GM23248 (cell line): ENCODE data around the gene NOL7. TPM values are rescaled to one million over a fixed set of nuclear protein-coding genes. Genes with fewer than 3 reads are reported as not detected.

Experiments used
- DNase-seq: peaks from one replicate; pipeline ENCODE4 v3.0.0-alpha.2; 2015
- H2AFZ ChIP-seq: fragments of 200-600 bp; sonication (generic); 2 replicates; pipeline ENCODE4 v1.6.1; 2016; ENCODE audit warnings: antibody characterized with exemption
- H3F3A ChIP-seq: fragments of 200-600 bp; sonication (generic); 2 replicates; pipeline ENCODE4 v1.6.1; 2016; ENCODE audit warnings: mild to moderate bottlenecking, antibody characterized with exemption, mixed run types; ENCODE audit not compliant: insufficient read depth
- H3K27ac ChIP-seq: fragments of 200-600 bp; sonication (generic); 2 replicates; pipeline ENCODE4 v1.5.1; 2016; ENCODE audit warnings: mild to moderate bottlenecking
- H3K27me3 ChIP-seq: fragments of 200-600 bp; sonication (generic); replicated peaks from 2 replicates; pipeline ENCODE4 v1.6.1; 2016; ENCODE audit warnings: mild to moderate bottlenecking; ENCODE audit not compliant: insufficient read depth
- H3K36me3 ChIP-seq: fragments of 200-600 bp; sonication (generic); 2 replicates; pipeline ENCODE4 v1.6.1; 2016; ENCODE audit warnings: low read depth, mild to moderate bottlenecking
- H3K4me1 ChIP-seq: fragments of 200-600 bp; sonication (generic); 2 replicates; pipeline ENCODE4 v1.6.1; 2016; ENCODE audit warnings: mild to moderate bottlenecking; ENCODE audit not compliant: insufficient read depth
- H3K4me2 ChIP-seq: fragments of 200-600 bp; sonication (generic); one replicate; pipeline ENCODE4 v1.6.1; 2016; ENCODE audit warnings: mild to moderate bottlenecking; ENCODE audit not compliant: unreplicated experiment
- H3K4me3 ChIP-seq: fragments of 200-600 bp; sonication (generic); 2 replicates; pipeline ENCODE4 v1.5.1; 2016; ENCODE audit warnings: mild to moderate bottlenecking
- H3K79me2 ChIP-seq: fragments of 200-600 bp; sonication (generic); 2 replicates; pipeline ENCODE4 v1.6.1; 2016; ENCODE audit warnings: mild to moderate bottlenecking; ENCODE audit not compliant: insufficient read depth
- H3K9ac ChIP-seq: fragments of 200-600 bp; sonication (generic); 2 replicates; pipeline ENCODE4 v1.6.1; 2016; ENCODE audit warnings: mild to moderate bottlenecking
- H3K9me2 ChIP-seq: fragments of 200-600 bp; sonication (generic); 2 replicates; pipeline ENCODE4 v1.6.1; 2016; ENCODE audit warnings: mixed run types, mild to moderate bottlenecking, moderate library complexity; ENCODE audit not compliant: insufficient read depth
- H3K9me3 ChIP-seq: fragments of 200-600 bp; sonication (generic); one replicate; pipeline ENCODE4 v1.6.1; 2017; ENCODE audit warnings: low read depth
- H4K20me1 ChIP-seq: fragments of 200-600 bp; sonication (generic); 2 replicates; pipeline ENCODE4 v1.6.0; 2016; ENCODE audit not compliant: insufficient read depth
- EZH2 ChIP-seq: fragments of 200-600 bp; sonication (generic); IDR thresholded peaks from 2 replicates; pipeline ENCODE4 v1.6.1; 2018; ENCODE audit warnings: antibody characterized with exemption, mild to moderate bottlenecking; ENCODE audit not compliant: insufficient read depth, poor library complexity, severe bottlenecking
- EZH2phosphoT487 ChIP-seq: fragments of 200-600 bp; sonication (generic); IDR thresholded peaks from 2 replicates; pipeline ENCODE4 v1.6.1; 2018; ENCODE audit warnings: antibody characterized with exemption, moderate library complexity, mild to moderate bottlenecking, low read depth; ENCODE audit not compliant: insufficient read depth
- WGBS, 2 experiments: methylation state at CpG; one replicate each; pipeline ENCODE4 v1.1.6; 2015 to 2017; ENCODE audit warnings: low lambda C conversion rate in 2 of 2, low coverage in 1 of 2; ENCODE audit errors: missing lambda C conversion rate in 2 of 2; 5-methylcytosine and 5-hydroxymethylcytosine counted together
- in situ Hi-C: fragments of 300-500 bp; cut with MboI; formaldehyde crosslinking; loops from 2 replicates; pipeline ENCODE4 v1.15.0; 2020
- polyA plus RNA-seq: library from polyadenylated mRNA; unstranded; fragments of >200 nt; fragmentation: Nextera tagmentation; extraction: Ambion mirVana; gene quantifications from 2 replicates; pipeline ENCODE4 v1.2.1, GENCODE V29; 2016
- total RNA-seq: library from RNA; depleted of rRNA; stranded (reverse); fragments of >200 nt; shearing (Covaris generic); gene quantifications from 2 replicates; pipeline ENCODE4 v1.2.3, GENCODE V29; 2014; rRNA removed

The NOL7 gene
- total and polyA plus RNA-seq, 2 experiments from 2014 or later: 53.1 to 124 TPM

- H3K4me3 ChIP-seq: no peak overlapping the region
- H3K36me3 ChIP-seq: no peaks in the 10 kb centered on the region
- no peak overlapping the region for H3K9ac ChIP-seq
- H3K27me3 ChIP-seq: no peaks in the 10 kb centered on the region
- H2AFZ ChIP-seq: no peak overlapping the region
- peaks cover 41% of the 10 kb centered on the region for H3K4me1 ChIP-seq
- peaks cover 15% of the 10 kb centered on the region; the same call in 1 of the 2 replicates for H4K20me1 ChIP-seq
- TF ChIP-seq EZH2 (no peak), EZH2phosphoT487 (no peak)
- peak overlapping the region; percentile 26 for H3K4me2 ChIP-seq
- peaks cover 100% of the 10 kb centered on the region for H3K79me2 ChIP-seq
- no peaks in the 10 kb centered on the region; the same call in none of the 2 replicates for H3K9me2 ChIP-seq
- peak; percentile 12 for DNase-seq
- H3F3A ChIP-seq: peaks cover 11% of the 10 kb centered on the region; the same call in 1 of the 2 replicates
- no peaks in the 10 kb centered on the region for H3K9me3 ChIP-seq
- in situ Hi-C loops: no loop called here
- no peak overlapping the region for H3K27ac ChIP-seq
- WGBS, 2 experiments: 71 to 75% methylated on average over 2 of the region's 2 CpGs
Observed at GRCh38 chr6:13667655-13668054, 52.5 kb downstream of the NOL7 start.

GRCh38 chr6:13668291-13668928 lies 53.3 kb downstream of the NOL7 start:
- Histone ChIP-seq H3K9me3 (no peaks in the 10 kb centered on the region), H3K36me3 (no peaks in the 10 kb centered on the region), H3K9me2 (no peaks in the 10 kb centered on the region; the same call in none of the 2 replicates), H2AFZ (no peak overlapping the region), H3K79me2 (peaks cover 100% of the 10 kb centered on the region), H3K27ac (no peak overlapping the region), H3F3A (peaks cover 11% of the 10 kb centered on the region; the same call in 1 of the 2 replicates), H3K4me1 (peaks cover 41% of the 10 kb centered on the region), H3K4me3 (no peak overlapping the region), H4K20me1 (peaks cover 12% of the 10 kb centered on the region; the same call in 1 of the 2 replicates), H3K9ac (no peak overlapping the region), H3K4me2 (no peak overlapping the region), H3K27me3 (no peaks in the 10 kb centered on the region)
- no peak for TF ChIP-seq EZH2phosphoT487
- in situ Hi-C loops: no loop called here
- WGBS, 2 experiments: 16 to 17% methylated on average over 2 of the region's 2 CpGs
- DNase-seq: peak; percentile 26

- Histone ChIP-seq H3K79me2 (peaks cover 100% of the 10 kb centered on the region), H3K4me1 (peaks cover 32% of the 10 kb centered on the region), H3K4me2 (no peak overlapping the region), H3K27ac (no peak overlapping the region), H2AFZ (no peak overlapping the region), H4K20me1 (peaks cover 12% of the 10 kb centered on the region; the same call in 1 of the 2 replicates), H3K9me2 (no peaks in the 10 kb centered on the region; the same call in 1 of the 2 replicates), H3F3A (peaks cover 3% of the 10 kb centered on the region; the same call in 1 of the 2 replicates), H3K9me3 (no peaks in the 10 kb centered on the region), H3K4me3 (no peak overlapping the region), H3K36me3 (no peaks in the 10 kb centered on the region), H3K9ac (no peak overlapping the region), H3K27me3 (no peaks in the 10 kb centered on the region)
- WGBS, 2 experiments: 98% methylated on average over 5 of the region's 5 CpGs
- no peak for DNase-seq
- no peak for TF ChIP-seq EZH2
- TF ChIP-seq EZH2phosphoT487: no peak
- in situ Hi-C loops: no loop called here
Observed at GRCh38 chr6:13669476-13669875, 54.3 kb downstream of the NOL7 start.

Other genes with a start within 250 kb of the NOL7 start
- 0.97 and 1.6 TPM in 2 replicates for gene GFOD1, start 127.7 kb upstream of the NOL7 start, total RNA-seq
- 0.74 and 0.84 TPM in 2 replicates for gene GFOD1, start 127.7 kb upstream of the NOL7 start, polyA plus RNA-seq
- gene SIRT5, start 40.7 kb upstream of the NOL7 start, total RNA-seq: 4.8 and 5.3 TPM in 2 replicates
- gene SIRT5, start 40.7 kb upstream of the NOL7 start, polyA plus RNA-seq: 6.1 and 7.0 TPM in 2 replicates
- gene RANBP9, start 96.5 kb downstream of the NOL7 start, total RNA-seq: 28.3 and 29.8 TPM in 2 replicates
- 8.0 and 8.8 TPM in 2 replicates for gene RANBP9, start 96.5 kb downstream of the NOL7 start, polyA plus RNA-seq
- 11.1 and 13.6 TPM in 2 replicates for gene MCUR1, start 199.2 kb downstream of the NOL7 start, total RNA-seq
- gene MCUR1, start 199.2 kb downstream of the NOL7 start, polyA plus RNA-seq: 27.9 and 28.3 TPM in 2 replicates